IMR-90 (cell line): Measurements from ENCODE around the gene C11orf54.

Experiments
- CEBPB ChIP-seq: IDR thresholded peaks from 2 replicates; pipeline ENCODE4 v1.6.1; 2012; ENCODE audit warnings: low read depth, low read length, improper control_type of control experiment
- CTCF ChIP-seq: conservative IDR thresholded peaks from 2 replicates; pipeline ENCODE4 v1.5.1; 2012; ENCODE audit warnings: mild to moderate bottlenecking, low read depth, low read length, improper control_type of control experiment
- MXI1 ChIP-seq: IDR thresholded peaks from 2 replicates; pipeline ENCODE4 v1.6.1; 2012; ENCODE audit warnings: low read depth, mild to moderate bottlenecking, low read length, moderate library complexity, borderline replicate concordance
- POLR2A ChIP-seq: IDR thresholded peaks from 2 replicates; pipeline ENCODE4 v1.6.1; 2012; ENCODE audit warnings: mild to moderate bottlenecking, low read depth, low read length
- RAD21 ChIP-seq: IDR thresholded peaks from 2 replicates; pipeline ENCODE4 v1.6.1; 2012; ENCODE audit warnings: low read length, improper control_type of control experiment
- RFX5 ChIP-seq: IDR thresholded peaks from 2 replicates; pipeline ENCODE4 v1.8.0; 2012; ENCODE audit warnings: low read depth, mild to moderate bottlenecking, low read length, moderate library complexity
- SMC3 ChIP-seq: fragments of 150-350 bp; IDR thresholded peaks from 2 replicates; pipeline ENCODE4 v1.6.1; 2016; ENCODE audit warnings: low read depth, mild to moderate bottlenecking, antibody characterized with exemption, low read length, moderate library complexity

GRCh38 chr11:93712678-93713077 lies 28.8 kb upstream of the C11orf54 start:
- TF ChIP-seq CEBPB (no peak), CTCF (no peak), RFX5 (no peak), POLR2A (no peak), RAD21 (no peak), MXI1 (no peak), SMC3 (no peak)
